Fibroblast of the aortic adventitia (primary cell): Measurements from ENCODE around the gene AKT3. TPM values are rescaled to one million over a fixed set of nuclear protein-coding genes. Genes with fewer than 3 reads are reported as not detected.

Source experiments
- DNase-seq: peaks from one replicate; pipeline ENCODE4 v3.0.0-alpha.2; 2010; ENCODE audit warnings: low read depth
- H3K4me3 ChIP-seq: 2 replicates; pipeline ENCODE4 v1.5.1; 2011; ENCODE audit warnings: low read depth, mild to moderate bottlenecking, control low read depth, low read length, moderate library complexity
- total RNA-seq: library from RNA; depleted of rRNA; stranded (reverse); fragments of >200 nt; gene quantifications from 2 replicates; pipeline ENCODE4 v1.2.3, GENCODE V29; 2012; ENCODE audit warnings: low replicate concordance
- TF ChIP-seq, protein P1 (sequence below): IDR thresholded peaks from 2 replicates; pipeline ENCODE4 v1.5.1; 2011; ENCODE audit warnings: mild to moderate bottlenecking, low read length, control low read depth, inconsistent platforms; ENCODE audit not compliant: insufficient read depth

The AKT3 gene
- total RNA-seq, 1 donor = 36.6 TPM

DNA sequence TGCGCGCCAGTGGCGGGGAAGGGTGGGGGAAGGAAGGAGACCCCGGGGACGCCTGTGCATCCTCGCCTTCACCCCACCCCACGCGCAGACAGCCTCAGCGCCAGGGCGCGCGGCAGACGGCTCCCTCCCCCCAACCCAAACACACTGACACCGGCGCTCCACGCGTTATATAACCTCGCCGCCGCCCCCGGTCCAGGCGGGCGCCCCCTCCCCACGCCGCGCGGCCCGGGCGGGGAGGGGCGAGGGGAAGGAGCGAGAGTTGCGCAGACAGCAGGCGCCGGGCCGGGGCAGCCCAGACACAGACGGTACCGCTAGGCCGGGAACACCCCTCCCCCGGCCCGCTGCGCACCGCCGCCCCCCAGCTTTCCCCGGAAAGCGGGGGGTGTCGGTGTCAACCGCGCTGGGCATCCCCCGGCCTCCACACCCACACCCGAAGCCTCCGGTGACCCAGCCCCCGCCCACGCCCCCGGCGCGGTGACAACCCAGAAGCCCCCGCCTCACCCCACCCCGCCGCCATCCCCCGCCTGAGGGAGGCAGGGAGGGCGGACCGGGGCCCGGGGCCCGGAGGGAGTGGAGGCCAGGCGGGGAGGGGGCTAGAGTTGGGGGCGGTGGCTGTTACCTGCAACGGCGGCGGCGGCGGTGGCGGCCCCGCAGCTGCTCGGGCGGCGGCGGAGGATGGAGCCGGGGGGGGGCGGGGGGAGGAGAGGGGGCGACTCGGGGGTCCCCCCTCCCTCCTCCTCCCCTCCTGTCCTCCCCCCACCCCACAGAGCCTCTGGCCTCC lies 432 bp downstream of the AKT3 start:
- TF ChIP-seq, protein P1, sequence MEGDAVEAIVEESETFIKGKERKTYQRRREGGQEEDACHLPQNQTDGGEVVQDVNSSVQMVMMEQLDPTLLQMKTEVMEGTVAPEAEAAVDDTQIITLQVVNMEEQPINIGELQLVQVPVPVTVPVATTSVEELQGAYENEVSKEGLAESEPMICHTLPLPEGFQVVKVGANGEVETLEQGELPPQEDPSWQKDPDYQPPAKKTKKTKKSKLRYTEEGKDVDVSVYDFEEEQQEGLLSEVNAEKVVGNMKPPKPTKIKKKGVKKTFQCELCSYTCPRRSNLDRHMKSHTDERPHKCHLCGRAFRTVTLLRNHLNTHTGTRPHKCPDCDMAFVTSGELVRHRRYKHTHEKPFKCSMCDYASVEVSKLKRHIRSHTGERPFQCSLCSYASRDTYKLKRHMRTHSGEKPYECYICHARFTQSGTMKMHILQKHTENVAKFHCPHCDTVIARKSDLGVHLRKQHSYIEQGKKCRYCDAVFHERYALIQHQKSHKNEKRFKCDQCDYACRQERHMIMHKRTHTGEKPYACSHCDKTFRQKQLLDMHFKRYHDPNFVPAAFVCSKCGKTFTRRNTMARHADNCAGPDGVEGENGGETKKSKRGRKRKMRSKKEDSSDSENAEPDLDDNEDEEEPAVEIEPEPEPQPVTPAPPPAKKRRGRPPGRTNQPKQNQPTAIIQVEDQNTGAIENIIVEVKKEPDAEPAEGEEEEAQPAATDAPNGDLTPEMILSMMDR = no peak
- DNase-seq = no peak
- H3K4me3 ChIP-seq = peak overlapping the region; percentile 78

DNA sequence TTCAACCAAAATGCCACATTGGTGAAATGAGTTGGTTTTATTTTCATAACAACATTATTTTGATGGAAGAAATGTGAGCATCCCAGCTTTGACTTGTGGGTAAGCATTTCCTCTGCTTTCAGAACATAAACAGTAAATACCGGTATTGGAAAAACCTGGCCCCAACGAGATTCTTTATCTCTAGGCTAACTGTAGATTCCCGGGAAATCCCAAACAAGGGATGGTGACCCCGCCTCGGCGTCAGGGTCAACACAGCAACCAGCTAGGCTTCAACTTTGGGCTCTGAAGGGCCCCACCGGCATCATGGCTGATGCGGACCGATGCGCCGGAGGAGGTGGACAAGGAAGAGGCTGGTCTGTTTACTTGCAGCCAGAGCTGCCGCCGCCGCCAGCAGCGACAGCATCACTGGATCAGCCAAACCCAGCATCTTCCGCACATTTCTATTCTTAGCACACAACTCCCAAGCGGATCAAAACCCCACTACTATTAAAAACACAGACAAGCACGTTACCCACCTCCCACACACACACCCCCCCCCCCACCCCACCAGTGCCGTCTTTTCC lies 1.1 kb downstream of the AKT3 start:
- peak; percentile 67 for DNase-seq
- TF ChIP-seq, protein P1 = no peak
- peak overlapping the region; percentile 78 for H3K4me3 ChIP-seq

DNA sequence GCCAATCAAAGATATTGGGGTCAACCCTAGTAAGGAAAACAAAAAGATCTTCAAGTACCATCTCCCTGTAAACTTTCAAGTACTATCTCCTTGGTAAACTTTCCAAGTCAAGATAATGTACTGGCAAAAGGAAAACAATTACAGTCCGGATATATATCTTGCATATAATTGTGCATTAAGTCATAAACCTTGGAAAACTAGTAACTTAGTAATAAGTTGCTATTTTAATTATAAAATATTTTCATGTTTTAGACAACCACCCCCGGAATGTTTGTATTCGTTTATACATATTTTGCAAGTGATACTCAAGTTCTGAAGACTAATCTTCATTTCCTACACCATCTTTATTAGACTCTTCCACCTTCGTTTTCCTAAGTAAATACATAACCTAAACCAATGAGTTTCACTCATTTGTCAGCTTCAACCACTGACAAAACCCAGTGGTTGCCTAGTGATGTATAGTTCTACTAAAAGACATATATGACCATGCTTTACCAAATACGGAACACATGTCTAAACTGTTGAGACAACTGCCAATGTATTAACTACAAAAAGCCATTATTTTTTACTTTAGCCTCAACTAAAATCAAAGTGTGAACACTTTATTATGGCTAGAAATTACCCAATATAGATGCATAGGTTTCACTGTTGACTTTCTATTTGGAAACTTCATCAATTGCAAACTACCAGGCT lies 1.7 kb downstream of the AKT3 start:
- TF ChIP-seq, protein P1 = no peak
- DNase-seq = no peak
- peak overlapping the region; percentile 78 for H3K4me3 ChIP-seq

DNA sequence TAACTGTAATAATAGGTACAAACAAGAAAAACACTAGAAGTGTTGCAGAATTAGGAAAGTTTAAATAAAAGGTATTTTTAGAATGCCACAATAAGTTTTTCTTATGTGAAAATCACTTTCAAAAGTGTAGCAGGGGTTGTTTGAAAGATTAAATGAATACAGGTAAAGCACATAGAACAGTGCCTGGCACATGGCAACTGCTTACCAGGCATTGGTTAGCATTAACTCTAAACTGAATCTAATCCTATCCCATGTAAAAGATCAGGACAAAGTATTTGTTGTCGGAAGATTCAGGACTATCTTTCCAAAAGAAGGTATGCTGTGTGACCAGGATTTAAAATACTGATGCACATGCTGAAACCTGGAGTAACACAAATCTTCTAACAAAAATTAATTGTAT lies 3.3 kb downstream of the AKT3 start:
- TF ChIP-seq, protein P1 = no peak
- no peak for DNase-seq

DNA sequence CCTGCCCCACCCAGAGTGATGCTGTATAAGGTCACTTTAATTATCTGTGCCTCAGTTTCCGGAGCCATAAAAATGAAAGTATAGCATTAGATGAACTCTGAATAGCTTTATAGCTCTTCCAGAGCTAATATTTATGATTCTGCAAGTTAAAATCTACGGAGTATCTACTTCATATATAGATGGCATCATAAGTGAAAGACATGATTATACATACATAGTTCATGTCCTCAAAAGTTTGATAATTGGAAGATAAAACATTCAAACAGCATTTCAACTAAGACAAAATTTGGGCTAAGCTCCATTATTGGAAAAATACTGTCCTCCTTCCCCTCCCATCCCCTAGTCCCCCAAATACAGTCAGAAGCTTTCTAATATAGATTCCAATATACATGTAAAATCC lies 4.2 kb downstream of the AKT3 start:
- TF ChIP-seq, protein P1 = no peak
- no peak for DNase-seq
- H3K4me3 ChIP-seq = no peak overlapping the region

More for the DNA sequence above, 3.3 kb downstream of the AKT3 start:
- no peak overlapping the region for H3K4me3 ChIP-seq

DNA sequence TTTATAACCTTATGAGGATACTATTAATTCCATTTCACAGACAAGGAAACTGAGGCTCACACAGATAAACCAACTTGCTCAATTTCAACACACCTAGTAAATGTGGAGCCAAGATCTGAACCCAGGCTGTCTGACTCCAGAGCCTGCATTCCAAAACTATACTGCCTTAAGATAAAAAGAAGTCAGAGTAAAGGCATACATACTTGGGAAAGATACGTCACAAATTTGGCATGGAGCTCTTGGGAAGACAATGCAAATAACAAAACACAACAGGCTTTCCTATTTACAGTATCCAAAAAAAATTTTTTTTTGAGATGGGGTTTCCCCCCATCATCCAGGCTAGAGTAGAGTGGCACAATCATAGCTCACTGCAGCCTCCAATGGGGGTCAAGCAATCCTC lies 5.9 kb downstream of the AKT3 start:
- no peak overlapping the region for H3K4me3 ChIP-seq
- peak; percentile 17 for DNase-seq
- TF ChIP-seq, protein P1 = no peak
